ENCODE results near the gene LTF. TPM values are rescaled to one million over a fixed set of nuclear protein-coding genes. Genes with fewer than 3 reads are reported as not detected.
"Not testable (repeated sequence)": the region's sequence is repeated elsewhere in the genome, so short reads cannot be mapped to it uniquely, and the experiment has no call there.

Gene LTF
- total RNA-seq, 1 donor = 3.2 TPM

DNA sequence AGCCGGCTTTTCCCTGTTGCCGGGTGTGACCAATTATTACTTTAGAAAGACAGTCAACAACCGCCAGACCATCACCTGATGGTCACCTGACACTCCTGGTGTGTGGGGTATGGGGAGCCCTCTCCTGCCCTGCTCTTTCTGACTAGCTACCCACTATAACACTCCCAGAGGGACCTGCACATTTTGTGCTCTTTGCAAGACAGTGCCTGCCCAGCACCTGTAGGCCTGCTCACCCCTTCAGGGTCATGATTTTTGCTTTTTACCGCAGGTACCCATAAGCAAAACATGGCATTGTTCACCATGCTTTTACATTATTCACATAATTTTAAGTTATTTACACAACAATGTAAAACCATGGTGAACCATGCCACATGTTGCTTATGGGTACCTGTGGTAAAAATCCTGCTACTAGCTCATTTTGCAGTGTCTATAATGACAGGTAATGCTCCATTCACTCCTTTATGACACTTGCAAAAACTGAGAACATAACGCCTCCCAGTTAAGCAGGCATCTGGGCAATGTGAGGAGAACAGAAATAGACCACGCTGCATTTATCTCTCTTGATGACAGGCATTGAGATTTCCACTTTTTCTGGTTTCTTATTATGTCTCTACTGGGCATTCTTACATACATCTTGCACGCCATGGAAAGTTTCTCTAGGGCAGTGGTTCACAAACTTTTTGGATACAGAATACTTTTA lies 47.7 kb downstream of the LTF start:
- DNase-seq (ENCODE audit: low read depth in 2 of 3, low spot score in 2 of 3) = no peak

DNA sequence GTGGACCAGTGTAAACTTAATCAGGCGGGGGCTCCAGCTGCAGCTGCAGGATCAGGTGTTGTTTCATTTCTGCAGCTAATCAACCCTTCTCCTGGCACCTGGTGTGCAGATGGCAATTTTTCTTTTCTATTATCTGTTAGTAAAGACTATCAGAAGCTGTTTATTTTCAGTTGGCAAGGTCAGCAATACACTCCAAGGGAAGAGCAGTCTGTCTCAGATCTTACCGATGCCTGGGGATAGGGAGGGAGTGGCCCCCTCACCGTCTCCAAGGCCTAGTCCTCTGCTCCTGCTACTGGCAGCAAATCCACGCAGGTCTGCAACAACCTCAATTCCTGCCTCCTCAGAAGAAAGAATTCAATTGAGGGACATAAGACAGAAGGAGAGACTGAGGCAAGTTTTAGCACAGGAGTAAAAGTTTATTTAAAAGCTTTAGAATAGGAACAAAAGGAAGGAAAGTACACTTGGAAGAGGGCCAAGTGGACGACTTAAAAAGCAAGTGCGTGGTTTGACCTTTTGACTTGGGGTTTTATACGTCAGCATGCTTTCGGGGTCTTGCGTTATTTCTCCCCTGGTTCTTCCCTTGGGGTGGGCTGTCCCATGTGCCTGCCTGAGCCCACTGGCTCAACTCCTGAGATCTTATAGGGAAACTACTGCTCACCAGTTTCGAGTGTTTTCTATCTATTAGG lies 48.4 kb downstream of the LTF start:
- DNase-seq (ENCODE audit: low read depth in 2 of 3, low spot score in 2 of 3) = peak in 1 of 3 donors; percentile 41

DNA sequence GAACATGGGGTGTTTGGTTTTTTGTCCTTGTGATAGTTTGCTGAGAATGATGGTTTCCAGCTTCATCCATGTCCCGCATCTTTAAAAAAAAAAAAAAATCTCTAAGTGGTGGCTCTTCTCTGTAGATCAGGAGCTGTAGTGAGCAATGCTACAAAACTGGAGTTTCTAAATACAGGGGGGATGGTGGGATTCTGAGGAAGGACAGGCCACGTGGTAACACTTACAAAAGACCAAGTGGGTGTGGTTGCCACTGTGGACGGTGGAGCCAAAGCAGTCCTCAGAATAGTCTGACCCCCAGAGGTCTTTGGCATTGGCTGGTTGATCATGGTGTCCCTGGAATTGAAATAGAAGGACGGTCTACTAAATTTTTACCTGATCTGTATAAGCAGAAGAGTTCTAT lies 50.0 kb downstream of the LTF start:
- no peak for DNase-seq (ENCODE audit: low read depth in 2 of 3, low spot score in 2 of 3)

DNA sequence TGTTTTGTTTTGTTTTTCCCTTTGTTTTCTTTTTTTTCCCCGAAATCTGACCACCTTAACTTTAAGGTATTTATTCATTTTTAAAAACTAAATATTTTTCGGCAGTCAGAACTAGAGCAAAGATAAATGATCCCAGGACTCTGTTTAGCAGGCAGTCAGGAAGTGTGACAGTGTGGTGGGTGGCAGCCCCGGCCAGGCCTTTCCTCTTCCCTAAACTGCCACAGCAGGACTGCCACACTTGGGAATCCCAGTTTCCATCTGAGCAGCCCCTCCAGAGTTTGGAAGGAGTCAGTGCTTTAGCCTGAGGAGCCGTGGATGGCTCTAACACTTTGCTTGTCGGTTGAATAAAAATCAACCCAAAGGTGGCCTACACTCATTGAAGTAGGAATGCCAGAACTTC lies 50.8 kb downstream of the LTF start:
- no peak for DNase-seq (ENCODE audit: low read depth in 2 of 3, low spot score in 2 of 3)

DNA sequence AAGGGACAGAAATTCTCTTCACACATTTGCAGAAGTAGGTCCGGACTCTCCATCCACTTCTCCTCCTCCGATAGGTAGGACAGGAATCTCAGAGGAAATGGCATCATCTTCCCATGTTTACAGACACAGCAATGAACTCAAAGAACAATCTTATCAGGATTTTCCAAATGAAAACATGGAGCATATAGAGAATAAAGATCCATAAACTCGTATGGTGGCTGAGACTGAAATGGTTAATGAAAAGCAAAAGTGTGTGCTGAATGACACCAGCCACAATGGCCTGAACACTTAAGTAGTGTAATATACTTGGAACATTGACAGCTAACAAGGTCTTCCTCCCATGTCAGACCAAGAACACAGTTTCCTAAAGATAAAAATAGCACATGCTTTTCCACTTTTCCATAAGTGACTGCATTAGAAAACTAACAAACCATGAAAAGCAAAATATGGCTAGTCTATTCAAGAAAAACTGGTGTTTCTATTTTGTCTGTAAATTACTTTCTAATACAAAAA lies 51.9 kb downstream of the LTF start:
- no peak for DNase-seq (ENCODE audit: low read depth in 2 of 3, low spot score in 2 of 3)

DNA sequence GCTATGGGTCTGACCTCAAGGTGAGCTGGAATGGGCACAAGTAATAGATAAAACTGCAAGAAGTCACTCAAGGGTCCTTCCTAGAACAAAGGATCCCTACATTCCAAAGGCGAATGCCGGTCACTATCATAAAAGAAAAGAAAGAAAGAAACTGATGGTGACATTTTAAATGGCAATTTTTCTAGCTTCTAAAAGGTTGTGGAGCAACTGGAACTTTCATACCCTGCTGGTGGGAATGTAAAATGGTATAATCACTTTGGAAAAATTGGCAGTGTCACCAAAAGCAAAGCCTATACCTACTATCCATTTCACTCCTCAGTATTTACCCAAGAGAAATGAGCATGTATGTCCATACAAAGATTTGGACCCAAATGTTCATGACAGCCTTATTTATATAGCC lies 53.4 kb downstream of the LTF start:
- no peak for DNase-seq (ENCODE audit: low read depth in 2 of 3, low spot score in 2 of 3)

DNA sequence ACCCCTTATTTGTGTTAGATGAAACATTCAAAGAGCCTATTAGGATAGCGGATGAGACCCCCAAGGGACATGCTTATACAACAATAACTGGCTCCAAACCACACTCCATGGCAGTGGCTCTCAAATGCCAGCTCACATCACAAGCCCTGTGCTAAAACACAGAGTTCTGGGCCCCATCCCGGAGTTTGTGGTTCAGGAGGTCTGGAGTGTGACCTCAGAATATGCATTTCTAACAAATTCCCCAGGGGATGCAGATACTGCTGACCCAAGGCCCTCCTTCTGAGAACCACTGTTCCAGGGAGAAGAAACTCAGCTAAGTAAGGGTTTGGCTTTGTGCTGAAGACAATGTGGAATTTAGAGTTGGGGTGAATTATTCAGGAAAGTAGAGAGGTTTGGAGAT lies 54.0 kb downstream of the LTF start:
- no peak for DNase-seq (ENCODE audit: low read depth in 2 of 3, low spot score in 2 of 3)

DNA sequence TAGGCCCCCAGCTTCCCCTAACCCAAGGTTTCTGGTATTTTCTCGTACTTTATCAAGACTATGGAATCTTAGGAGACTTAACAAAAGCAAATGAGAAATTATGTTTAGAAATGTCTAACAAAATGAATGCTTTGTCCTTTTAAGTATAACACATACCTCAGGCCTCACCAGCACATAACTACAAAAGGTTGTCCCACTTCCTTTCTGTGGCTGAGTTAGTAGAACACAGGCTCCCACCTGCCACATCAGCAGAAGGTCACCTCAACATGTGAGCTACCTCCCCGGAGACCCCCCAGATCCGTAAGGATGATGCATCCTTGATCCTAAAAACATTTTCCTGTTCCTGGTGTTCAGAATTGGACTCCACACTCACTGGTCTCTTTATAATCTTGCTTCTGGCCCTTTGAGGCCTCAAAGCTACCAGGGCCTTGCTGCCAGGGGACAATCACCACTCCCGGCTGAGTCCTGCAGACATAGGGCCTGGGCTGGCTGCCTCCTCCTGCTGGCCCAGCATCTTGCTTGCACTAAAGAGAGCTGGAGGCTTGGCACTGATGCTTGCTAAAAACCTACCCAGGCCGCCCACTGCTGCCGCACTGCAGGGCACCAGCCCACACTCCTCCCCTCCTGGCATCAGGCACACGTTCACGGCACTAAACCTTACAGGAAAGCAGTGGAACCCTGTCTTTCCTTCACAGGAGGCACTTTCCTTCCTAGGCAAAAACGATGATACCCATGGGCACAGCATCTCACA lies 54.8 kb downstream of the LTF start:
- no peak for DNase-seq (ENCODE audit: low read depth in 2 of 3, low spot score in 2 of 3)

DNA sequence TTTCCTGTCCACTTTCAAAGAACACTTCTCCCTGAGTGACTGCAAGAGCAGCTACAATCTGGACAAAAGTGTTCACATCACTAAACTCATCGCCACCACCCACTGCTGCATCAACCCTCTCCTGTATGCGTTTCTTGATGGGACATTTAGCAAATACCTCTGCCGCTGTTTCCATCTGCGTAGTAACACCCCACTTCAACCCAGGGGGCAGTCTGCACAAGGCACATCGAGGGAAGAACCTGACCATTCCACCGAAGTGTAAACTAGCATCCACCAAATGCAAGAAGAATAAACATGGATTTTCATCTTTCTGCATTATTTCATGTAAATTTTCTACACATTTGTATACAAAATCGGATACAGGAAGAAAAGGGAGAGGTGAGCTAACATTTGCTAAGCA lies 55.9 kb downstream of the LTF start:
- DNase-seq (ENCODE audit: low read depth in 2 of 3, low spot score in 2 of 3) = no peak

DNA sequence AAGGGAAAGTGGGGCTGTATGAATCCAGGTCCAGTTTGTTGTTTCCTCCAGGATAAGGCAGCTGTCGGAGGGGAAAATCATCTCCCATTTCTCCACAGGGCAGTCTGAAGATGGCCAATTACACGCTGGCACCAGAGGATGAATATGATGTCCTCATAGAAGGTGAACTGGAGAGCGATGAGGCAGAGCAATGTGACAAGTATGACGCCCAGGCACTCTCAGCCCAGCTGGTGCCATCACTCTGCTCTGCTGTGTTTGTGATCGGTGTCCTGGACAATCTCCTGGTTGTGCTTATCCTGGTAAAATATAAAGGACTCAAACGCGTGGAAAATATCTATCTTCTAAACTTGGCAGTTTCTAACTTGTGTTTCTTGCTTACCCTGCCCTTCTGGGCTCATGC lies 56.7 kb downstream of the LTF start:
- no peak for DNase-seq (ENCODE audit: low read depth in 2 of 3, low spot score in 2 of 3)

DNA sequence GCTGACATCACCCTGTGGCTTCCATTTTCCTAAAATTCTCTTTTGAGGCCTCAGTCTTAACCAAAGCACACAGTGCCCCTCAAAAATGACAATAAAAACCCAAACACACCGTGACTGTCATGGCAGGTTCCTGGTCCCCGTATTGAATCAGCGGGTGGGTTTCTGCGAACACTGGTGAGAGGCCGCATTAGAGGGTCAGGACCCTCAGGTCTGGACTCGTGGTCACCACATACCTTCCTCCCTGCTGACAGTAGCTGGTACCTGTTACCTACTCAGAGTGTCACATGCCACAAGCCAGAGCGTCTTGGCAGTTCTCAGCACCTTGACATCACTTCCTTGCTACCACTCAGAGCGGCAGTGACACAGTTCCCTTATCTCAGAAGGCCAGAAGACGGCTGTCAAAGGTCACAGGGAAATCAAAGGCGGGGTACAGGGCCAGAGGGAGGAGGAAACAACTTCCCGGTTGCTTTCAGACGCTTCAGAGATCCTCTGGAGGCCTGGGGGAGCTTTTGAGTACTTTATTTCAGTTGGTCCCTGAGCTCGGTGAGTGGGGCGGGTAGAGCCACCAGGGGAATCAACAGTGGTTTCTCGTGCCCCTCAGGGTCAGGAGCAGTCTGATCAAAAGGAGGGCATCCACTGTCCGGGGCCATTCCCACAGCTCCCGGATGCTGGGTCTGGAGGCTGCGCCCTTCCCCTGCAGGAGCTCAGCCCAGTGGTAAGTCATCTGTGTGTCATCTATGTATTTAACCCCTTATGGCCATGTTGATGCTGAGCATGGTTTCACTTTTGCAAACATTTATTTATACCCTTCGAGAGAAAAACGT lies 57.7 kb downstream of the LTF start, which contains the start of the genes CCR5AS and CCRL2:
TSS of gene CCR5AS (minus strand) at position 279 of the 824 bp plus-strand sequence.
TSS of gene CCRL2 (plus strand) at position 472 of the 824 bp plus-strand sequence. CDS start 821 bp downstream, outside the sequence.
- peak in 2 of 3 donors; percentile 88 for DNase-seq (ENCODE audit: low read depth in 2 of 3, low spot score in 2 of 3)

DNA sequence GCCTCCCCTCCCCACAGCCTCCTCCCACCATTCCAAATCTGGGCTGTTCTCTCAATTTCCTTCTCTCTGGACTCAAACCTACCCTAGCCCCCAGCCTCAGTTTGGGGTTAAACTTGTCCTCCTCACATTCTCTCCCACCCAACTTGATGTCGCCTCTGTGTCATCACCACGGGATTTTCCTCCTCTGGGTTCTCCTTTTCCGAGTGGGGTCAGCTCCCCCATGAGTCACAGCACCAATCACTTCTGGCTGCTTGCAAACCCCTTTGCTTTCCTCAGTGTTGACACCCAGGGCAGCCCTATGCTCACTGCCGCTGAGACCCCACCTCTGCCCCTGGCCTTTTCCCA lies 58.3 kb downstream of the LTF start:
- peak in 1 of 3 donors; percentile 39 for DNase-seq (ENCODE audit: low read depth in 2 of 3, low spot score in 2 of 3)

DNA sequence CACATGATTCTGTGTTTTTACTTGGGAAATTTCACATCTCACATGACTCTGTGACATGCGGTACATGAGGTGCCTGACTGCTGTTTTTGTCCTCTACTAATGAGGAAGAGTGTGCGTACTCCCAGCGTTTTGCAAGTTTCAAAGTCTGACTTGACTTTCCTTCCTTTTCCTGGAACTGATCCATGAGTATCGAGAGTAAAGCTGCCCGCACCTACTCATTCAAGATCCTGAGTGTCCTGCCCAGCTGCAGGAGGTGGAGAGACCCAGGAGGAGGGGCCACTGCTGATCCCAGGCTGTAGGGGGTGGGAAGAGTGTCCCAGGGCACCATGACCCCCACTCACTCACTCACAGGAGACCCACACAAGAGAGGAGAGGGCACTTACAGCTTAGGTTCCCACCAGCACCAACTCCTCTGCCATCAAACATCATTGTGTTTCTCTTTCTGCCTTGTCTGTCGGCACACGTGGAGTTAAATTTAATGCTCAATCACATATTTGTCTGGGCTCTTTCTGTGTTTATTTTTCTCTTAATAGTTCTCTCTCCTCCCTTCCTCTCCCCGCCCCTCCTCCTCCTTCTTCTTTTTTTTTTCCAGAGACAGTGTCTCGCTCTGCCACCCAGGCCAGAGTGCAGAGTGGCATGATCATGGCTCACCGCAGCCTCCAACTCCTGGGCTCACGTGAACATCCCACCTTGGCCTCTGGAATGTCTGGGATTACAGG lies 59.2 kb downstream of the LTF start:
- no peak for DNase-seq (ENCODE audit: low read depth in 2 of 3, low spot score in 2 of 3)

DNA sequence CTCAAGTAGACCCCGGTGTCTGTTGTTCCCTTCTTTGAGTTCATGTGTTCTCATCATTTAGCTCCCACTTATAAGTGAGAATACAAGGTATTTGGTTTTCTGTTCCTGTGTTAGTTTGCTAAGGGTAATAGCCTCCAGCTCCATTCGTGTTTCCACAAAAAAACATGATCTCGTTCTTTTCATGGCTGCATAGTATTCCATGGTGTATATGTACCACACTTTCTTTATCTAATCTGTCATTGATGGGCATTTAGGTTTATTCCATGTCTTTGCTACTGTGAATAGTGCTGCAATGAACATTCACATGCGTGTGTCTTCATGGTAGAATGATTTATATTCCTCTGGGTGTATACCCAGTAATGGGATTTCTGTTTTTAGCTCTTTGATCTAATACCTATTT lies 61.8 kb downstream of the LTF start:
- not testable (repeated sequence) for DNase-seq (ENCODE audit: low read depth in 2 of 3, low spot score in 2 of 3)

DNA sequence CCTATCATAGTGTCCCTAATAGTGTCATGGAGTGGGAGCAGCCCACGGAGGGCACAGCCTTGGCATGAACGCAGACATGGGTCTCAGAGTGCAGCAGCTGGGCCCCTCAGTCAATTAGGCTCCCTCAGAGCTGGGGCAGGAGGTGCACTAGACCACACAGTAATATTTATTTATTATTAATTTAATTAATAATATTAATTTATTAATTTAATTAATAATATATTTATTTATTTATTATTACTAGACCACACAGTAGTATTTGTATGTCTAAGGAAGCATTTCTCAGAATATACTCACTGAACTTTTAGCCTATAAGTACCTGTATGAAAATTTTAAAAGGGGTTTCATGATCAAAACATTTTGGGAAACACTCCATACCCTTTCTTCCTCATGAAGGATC lies 63.1 kb downstream of the LTF start:
- DNase-seq (ENCODE audit: low read depth in 2 of 3, low spot score in 2 of 3) = no peak

DNA sequence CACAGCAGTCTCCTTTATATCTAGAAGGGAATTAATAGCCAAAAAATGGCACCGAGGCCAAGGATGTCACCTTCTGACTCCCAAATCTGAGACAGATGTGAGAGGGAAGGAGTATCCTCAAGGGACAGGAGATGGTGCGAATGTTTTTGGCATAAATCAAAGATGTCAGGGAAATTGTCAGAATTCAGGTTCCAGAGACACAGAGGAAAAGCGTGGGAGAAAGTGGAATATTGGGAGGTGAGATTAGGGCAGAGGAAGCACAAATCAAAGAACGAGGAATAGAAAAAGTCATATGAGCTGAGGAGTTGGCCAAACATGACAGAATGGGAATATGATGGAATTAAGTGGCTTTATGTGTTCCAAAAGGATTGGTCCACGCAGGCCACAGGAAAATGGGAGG lies 63.9 kb downstream of the LTF start:
- DNase-seq (ENCODE audit: low read depth in 2 of 3, low spot score in 2 of 3) = no peak

DNA sequence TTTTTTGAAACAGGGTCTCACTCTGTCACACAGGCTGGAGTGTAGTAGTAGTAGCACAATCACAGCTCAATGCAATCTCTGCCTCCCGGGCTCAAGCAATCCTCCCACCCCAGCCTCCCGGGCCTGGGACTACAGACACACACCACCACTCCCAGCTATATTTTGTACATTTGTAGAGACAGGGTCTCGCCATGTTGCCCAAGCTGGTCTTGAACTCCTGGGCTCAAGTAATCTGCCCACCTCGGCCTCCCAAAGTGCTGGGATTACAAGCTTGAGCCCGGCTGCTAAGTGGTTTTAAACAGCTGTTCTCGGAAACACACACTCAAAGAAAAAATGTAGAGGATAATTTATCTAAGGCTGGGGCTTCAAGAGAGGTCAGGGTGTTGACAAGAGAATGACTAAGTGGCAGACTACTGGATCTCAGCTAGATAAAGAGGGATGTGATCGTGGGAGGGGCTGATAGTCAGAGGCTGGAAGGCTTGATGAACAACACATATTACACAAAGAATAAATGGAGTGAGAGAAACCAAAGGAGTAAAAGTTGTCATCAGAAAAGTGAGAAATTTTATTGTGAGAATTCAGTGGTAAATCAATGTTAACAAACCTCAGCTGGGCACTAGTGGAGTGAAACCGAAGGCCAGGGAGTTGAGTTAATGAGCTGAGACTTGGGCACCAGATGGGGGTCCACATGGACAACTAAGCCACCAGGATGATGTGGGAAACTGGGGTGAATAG lies 64.5 kb downstream of the LTF start:
- DNase-seq (ENCODE audit: low read depth in 2 of 3, low spot score in 2 of 3) = no peak

DNA sequence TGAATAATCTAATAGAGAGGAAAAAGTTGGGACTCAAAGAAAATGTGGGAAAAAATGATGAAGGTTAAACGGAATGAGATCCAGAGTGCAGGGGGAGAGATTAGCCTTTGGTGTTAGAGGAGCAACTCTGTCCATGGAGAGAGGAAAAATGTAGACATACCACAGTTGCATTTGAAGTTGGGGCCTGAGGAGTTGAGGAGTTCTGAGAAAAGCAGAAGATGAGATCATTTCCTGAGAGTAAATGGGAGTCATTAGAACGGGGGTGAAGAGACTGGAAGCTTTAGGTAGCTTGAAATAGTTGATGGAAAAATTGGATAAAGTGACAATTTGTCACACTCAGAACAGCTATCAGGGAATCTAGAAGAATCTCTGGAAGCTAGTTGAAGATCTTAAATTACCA lies 65.1 kb downstream of the LTF start:
- no peak for DNase-seq (ENCODE audit: low read depth in 2 of 3, low spot score in 2 of 3)

DNA sequence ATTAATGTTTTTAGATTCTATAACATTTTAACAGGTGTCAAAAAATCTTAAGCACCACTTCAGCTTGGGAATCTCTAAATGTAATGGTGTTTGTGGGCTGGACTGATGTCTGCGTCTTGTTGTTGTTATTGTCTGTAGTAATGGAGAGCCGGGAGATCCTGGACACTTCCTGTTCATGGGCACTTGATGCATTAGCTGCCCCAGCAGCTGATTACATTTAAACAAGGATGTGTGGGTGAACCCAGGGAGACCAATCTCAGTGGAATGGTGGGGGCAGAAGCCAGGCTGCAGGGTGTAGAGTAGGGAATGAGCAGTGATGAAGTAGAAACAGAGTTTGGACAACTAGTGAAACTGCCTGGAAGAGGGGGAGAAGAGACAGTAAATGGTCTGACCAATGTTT lies 65.6 kb downstream of the LTF start:
- DNase-seq (ENCODE audit: low read depth in 2 of 3, low spot score in 2 of 3) = no peak

All from hematopoietic multipotent progenitor cell (in vitro differentiated cells).